Smooth muscle cell (in vitro differentiated cells): Measurements from ENCODE around the gene SLC35D2. TPM values are rescaled to one million over a fixed set of nuclear protein-coding genes. Genes with fewer than 3 reads are reported as not detected.

Experiments used
- DNase-seq: peaks from one replicate; lab custom pipeline; 2025; ENCODE audit not compliant: unreplicated experiment; lab: John Stamatoyannopoulos, UW
- H2AFZ ChIP-seq: fragments of 200-600 bp; sonication (generic); 2 replicates; pipeline ENCODE4 v1.6.0; 2016; ENCODE audit warnings: antibody characterized with exemption, low read depth, mild to moderate bottlenecking
- H3F3A ChIP-seq: fragments of 200-600 bp; sonication (generic); 2 replicates; pipeline ENCODE4 v1.6.0; 2017; ENCODE audit warnings: antibody characterized with exemption, low read depth
- H3K27ac ChIP-seq: fragments of 200-600 bp; sonication (generic); 2 replicates; pipeline ENCODE4 v1.5.1; 2016; ENCODE audit warnings: low read depth, mild to moderate bottlenecking
- H3K27me3 ChIP-seq: fragments of 200-600 bp; sonication (generic); 2 replicates; pipeline ENCODE4 v1.6.1; 2016; ENCODE audit warnings: low read depth, mild to moderate bottlenecking
- H3K36me3 ChIP-seq: fragments of 200-600 bp; sonication (generic); 2 replicates; pipeline ENCODE4 v1.5.1; 2016; ENCODE audit warnings: low read depth
- H3K4me1 ChIP-seq: fragments of 200-600 bp; sonication (generic); 2 replicates; pipeline ENCODE4 v1.5.1; 2016; ENCODE audit warnings: low read depth
- H3K4me2 ChIP-seq: fragments of 200-600 bp; sonication (generic); 2 replicates; pipeline ENCODE4 v1.6.0; 2016; ENCODE audit warnings: mild to moderate bottlenecking
- H3K4me3 ChIP-seq: fragments of 200-600 bp; sonication (generic); 2 replicates; pipeline ENCODE4 v1.5.1; 2016; ENCODE audit warnings: mild to moderate bottlenecking
- H3K79me2 ChIP-seq: fragments of 200-600 bp; sonication (generic); 2 replicates; pipeline ENCODE4 v1.6.0; 2016; ENCODE audit warnings: low read depth, mild to moderate bottlenecking
- H3K9ac ChIP-seq: fragments of 200-600 bp; sonication (generic); 2 replicates; pipeline ENCODE4 v1.6.0; 2016; ENCODE audit warnings: low read depth
- H3K9me3 ChIP-seq: fragments of 200-600 bp; sonication (generic); replicated peaks from 2 replicates; pipeline ENCODE4 v1.5.1; 2016; ENCODE audit warnings: low read depth
- H4K20me1 ChIP-seq: fragments of 200-600 bp; sonication (generic); 2 replicates; pipeline ENCODE4 v1.6.0; 2016; ENCODE audit warnings: low read depth
- CTCF ChIP-seq: fragments of 200-600 bp; sonication (generic); IDR thresholded peaks from 2 replicates; pipeline ENCODE4 v1.5.1; 2017; ENCODE audit warnings: borderline replicate concordance, mild to moderate bottlenecking, antibody characterized with exemption; ENCODE audit not compliant: insufficient read depth, poor library complexity, severe bottlenecking
- WGBS: methylation state at CpG from one replicate; pipeline ENCODE4 v1.1.7; 2016; ENCODE audit warnings: low lambda C conversion rate; 5-methylcytosine and 5-hydroxymethylcytosine counted together
- polyA plus RNA-seq: library from polyadenylated mRNA; unstranded; fragments of >200 nt; fragmentation: Nextera tagmentation; extraction: Ambion mirVana; gene quantifications from 2 replicates; pipeline ENCODE4 v1.2.1, GENCODE V29; 2016
- total RNA-seq: library from RNA; depleted of rRNA; stranded (reverse); fragments of >200 nt; gene quantifications from 2 replicates; pipeline ENCODE4 v1.2.3, GENCODE V29; 2014

SLC35D2 gene
- total and polyA plus RNA-seq, 2 experiments from 2014 or later, result 16.5 to 25.5 TPM

- DNase-seq, result no peak
- no peak for TF ChIP-seq CTCF
Observed at GRCh38 chr9:96274939-96275338, 108.6 kb downstream of the SLC35D2 start.

More at GRCh38 chr9:96274939-96275338, 108.6 kb downstream of the SLC35D2 start:
- Histone ChIP-seq H3K36me3 (no peaks in the 10 kb centered on the region), H3K9ac (no peak overlapping the region), H3F3A (no peaks in the 10 kb centered on the region), H3K27ac (no peak overlapping the region), H3K79me2 (no peaks in the 10 kb centered on the region), H3K27me3 (no peaks in the 10 kb centered on the region), H3K9me3 (no peaks in the 10 kb centered on the region), H3K4me2 (no peak overlapping the region), H3K4me1 (no peaks in the 10 kb centered on the region), H2AFZ (no peak overlapping the region), H4K20me1 (no peaks in the 10 kb centered on the region), H3K4me3 (no peak overlapping the region)
- WGBS, result 90% methylated on average over 2 of the region's 2 CpGs

Other genes with a start within 250 kb of the SLC35D2 start
- gene HSD17B3, start 81.5 kb downstream of the SLC35D2 start, total RNA-seq, result 0.31 TPM in 1 of 2 replicates, not detected in the other
- 0.40 and 0.83 TPM in 2 replicates for gene HSD17B3, start 81.5 kb downstream of the SLC35D2 start, polyA plus RNA-seq
- gene ZNF367, start 34.7 kb upstream of the SLC35D2 start, total RNA-seq, result 2.8 and 3.9 TPM in 2 replicates
- gene ZNF367, start 34.7 kb upstream of the SLC35D2 start, polyA plus RNA-seq, result 1.3 and 3.2 TPM in 2 replicates
- 12.1 and 13.5 TPM in 2 replicates for gene HABP4, start 66.5 kb upstream of the SLC35D2 start, total RNA-seq
- gene HABP4, start 66.5 kb upstream of the SLC35D2 start, polyA plus RNA-seq, result 26.8 and 28.9 TPM in 2 replicates
- 16.0 and 24.6 TPM in 2 replicates for gene CDC14B, start 236.1 kb upstream of the SLC35D2 start, total RNA-seq
- 5.7 and 9.0 TPM in 2 replicates for gene CDC14B, start 236.1 kb upstream of the SLC35D2 start, polyA plus RNA-seq